ENCODE data around the gene UVSSA.
"Not testable (repeated sequence)": the region's sequence is repeated elsewhere in the genome, so short reads cannot be mapped to it uniquely, and the experiment has no call there.

Gene UVSSA

GRCh38 chr4:1316537-1317168 lies 30.4 kb upstream of the UVSSA start:
- in situ Hi-C loops (cut with HindIII; ENCODE audit: low sequenced_read_pairs), result no loop called here

DNA sequence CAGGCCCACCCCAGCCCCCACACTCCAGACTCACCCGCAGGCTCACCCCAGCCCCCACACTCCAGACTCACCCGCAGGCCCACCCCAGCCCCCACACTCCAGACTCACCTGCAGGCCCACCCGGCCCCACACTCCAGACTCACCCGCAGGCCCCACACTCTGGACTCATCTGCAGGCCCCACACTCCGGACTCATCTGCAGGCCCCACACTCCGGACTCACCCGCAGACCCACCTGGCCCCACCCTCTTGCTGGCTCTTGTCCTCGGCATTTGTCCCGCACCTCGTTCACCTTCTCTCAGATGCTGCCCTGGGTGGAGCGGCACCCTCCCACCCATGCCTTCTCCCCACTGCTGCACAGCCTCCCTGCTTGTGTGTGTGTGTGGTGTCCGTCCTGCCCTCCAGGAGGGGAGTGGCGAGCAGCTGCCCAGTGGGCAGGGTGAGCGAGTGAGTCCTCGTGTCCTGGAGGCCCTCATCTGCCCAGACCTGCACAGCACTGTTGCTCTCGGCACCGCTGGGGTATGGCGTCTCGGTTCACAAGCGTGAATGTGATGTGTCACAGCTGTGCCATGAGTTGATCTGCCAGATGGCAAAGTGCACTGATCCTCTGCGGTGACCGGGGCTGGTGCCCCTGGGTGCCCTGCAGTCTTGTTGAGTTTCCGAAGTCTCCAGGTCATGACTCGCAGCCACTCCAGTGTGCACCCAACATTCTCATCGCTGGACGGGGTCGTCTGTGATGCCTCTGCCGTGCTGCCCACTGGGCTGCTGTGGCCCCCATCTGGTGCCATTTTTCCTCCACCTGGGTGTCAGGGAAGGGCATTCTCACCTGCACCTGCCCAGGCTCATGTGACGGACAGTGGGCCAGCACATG lies 29.6 kb upstream of the UVSSA start:
- in situ Hi-C loops (cut with HindIII; ENCODE audit: low sequenced_read_pairs), result no loop called here

DNA sequence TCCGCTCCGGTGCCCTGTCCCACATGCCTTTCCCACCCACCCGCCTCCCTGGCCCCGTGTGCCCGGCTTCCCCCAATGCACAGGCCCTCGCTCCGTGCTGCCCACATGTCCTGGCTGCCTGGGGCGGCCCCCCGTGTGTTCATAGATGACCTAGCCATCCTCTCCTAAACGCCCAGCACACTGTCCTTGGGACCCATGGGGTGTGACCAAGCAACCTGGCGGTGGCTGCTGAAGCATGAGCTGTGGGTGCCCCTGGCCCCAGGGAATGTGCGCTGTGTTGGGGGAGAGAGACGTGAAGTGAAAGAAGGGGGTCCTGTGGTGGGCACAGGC lies 29.0 kb upstream of the UVSSA start:
- in situ Hi-C loops (cut with HindIII; ENCODE audit: low sequenced_read_pairs), result no loop called here

DNA sequence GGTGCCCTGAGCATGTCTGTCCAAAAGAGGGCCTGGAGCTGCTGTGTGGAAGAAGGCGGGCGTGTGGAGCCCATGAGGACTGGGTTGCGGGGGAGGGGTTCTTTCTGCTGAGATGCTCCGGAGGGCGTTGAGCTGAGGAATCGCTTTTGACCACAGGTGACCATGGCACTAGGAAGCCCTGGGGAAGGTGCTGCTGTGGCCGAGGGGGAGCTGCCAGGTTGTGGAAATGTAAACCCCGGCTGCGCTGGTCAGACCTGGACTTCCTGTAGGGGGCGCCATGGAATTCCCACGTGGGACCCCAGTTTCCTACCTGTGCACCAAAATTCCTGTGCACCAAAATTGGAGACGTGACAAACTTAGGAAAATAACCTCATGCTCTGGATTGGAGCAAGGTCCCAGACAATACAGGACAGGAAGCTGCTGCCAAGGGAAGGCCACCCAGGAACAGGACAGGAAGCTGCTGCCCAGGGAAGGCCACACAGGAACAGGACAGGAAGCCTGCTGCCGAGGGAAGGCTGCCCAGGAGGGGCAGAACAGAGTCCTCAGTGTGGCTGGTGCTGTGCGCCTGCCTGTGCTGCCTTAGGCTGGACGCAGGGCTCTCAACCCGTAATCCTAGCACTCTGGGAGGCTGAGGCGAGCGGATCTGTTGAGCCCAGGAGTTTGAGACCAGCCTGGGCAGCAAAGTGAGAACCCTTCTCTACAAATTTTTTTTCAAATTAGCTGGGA lies 28.4 kb upstream of the UVSSA start:
- in situ Hi-C loops (cut with HindIII; ENCODE audit: low sequenced_read_pairs), result no loop called here

DNA sequence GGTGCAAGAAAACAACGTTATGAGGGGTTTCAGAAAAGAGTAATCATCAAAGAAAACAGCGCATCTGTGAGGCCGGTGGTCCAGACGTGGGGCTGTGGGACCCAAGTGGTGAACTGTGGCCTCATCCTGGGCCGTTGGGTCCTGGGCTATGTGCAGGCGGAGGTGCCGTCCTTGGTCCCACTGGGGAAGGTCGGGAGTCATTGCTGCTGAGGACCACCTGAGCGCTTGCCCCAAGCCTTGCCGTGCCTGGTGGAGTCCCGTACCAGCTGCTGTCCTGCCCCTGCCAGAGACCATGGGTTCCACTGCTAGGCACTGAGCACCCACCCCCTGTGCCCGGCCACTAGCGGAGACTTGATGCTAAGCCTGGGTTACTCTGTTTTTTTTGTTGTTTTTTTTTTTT lies 25.5 kb upstream of the UVSSA start:
- in situ Hi-C loops (cut with HindIII; ENCODE audit: low sequenced_read_pairs), result no loop called here

DNA sequence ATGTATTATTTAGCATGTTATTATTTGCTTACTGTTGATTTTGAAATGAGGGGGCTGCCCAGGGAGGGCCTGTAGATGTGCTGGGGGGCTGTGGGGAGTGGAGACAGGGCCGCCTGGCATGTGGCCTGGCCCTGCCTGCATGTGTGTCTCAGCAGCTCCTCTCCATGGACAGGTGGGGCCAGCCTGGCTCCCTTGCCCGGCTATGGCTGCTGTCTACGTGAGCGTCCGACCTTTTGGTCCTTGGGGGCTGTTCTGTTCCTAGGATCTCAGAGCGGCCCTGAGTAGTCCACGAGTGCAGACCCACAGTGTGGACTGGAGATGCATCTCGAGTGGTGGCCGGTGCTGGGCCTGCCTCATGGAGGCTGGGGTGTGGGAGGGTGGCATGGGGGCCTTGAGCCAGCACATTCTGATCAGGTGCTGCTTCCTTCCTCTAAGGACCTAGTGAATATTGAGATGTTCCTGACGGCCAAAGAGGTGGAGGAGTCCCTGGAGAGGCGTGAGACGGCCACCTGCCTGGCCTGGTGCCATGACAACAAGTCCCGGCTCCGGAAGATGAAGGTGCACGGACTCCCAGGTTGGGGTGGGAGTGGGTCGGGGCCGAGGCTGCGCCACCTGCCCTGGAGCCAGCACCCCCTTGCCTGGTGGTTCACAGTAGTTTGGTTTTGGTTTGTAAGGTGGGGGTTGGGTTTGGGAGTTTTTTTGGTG lies 24.9 kb upstream of the UVSSA start:
- in situ Hi-C loops (cut with HindIII; ENCODE audit: low sequenced_read_pairs), result no loop called here

DNA sequence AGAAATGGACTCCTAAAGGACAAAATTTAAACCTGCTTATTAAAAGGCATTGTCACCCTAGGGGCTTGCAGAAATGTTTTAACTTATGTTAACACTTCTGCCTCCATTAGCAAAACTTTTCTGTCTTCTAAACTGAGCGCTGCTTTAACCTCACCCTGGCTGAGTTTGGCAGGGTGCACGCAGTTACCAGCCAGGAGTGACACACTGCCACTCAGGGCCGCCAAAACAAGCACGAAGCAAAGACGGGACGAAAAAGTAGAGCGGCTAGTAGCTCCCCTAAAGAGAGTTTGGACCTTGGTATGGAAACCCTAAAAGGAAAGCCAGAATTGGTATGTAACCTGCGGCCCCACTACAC lies 23.8 kb upstream of the UVSSA start:
- in situ Hi-C loops (cut with HindIII; ENCODE audit: low sequenced_read_pairs), result no loop called here

DNA sequence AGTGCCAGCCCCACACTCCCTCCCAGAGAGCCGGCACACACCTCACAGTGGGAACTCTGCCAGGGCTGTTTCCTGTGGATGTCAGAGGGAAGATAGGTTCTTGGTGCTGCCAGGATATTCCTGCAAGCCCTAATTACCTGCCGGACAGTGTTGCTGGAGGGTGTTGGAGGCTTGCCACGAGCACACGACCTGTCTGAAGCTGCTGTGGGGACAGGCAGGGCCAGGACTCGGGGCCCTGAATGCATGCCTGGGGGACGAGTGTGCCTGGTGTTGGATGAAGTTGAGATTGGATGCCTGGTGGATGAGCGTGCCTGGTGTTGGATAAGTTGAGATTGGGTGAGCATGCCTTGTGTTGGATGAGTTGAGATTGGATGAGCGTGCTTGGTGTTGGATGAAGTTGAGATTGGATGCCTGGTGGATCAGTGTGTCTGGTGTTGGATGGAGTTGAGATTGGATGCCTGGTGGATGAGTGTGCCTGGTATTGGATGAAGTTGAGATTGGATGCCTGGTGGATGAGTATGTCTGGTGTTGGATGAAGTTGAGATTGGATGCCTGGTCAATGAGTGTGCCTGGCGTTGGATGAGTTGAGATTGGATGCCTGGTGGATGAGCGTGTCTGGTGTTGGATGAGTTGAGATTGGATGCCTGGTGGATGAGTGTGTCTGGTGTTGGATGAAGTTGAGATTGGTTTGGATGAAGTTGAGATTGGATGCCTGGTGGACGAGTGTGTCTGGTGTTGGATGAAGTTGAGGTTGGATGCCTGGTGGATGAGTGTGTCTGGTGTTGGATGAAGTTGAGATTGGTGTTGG lies 23.2 kb upstream of the UVSSA start:
- in situ Hi-C loops (cut with HindIII; ENCODE audit: low sequenced_read_pairs), result no loop called here

DNA sequence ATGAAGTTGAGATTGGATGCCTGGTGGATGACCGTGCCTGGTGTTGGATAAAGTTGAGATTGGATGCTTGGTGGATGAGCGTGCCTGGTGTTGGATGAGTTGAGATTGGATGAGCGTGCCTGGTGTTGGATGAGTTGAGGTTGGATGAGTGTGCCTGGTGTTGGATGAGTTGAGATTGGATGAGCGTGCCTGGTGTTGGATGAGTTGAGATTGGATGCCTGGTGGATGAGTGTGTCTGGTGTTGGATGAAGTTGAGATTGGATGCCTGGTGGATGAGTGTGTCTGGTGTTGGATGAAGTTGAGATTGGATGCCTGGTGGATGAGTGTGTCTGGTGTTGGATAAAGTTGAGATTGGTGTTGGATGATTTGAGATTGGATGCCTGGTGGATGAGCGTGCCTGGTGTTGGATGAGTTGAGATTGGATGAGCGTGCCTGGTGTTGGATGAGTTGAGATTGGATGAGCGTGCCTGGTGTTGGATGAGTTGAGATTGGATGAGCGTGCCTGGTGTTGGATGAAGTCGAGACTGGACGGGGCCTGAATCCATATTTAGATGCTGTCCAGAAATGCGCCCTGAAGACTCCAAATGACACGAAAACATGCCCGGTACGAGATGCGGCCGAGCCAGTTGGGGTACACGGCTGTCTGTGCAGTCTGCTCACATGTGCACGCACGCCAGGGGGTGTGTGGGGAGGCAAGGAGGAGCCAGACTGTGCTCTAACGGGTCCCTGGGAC lies 22.4 kb upstream of the UVSSA start:
- in situ Hi-C loops (cut with HindIII; ENCODE audit: low sequenced_read_pairs), result not testable (repeated sequence)

- in situ Hi-C loops (cut with HindIII; ENCODE audit: low sequenced_read_pairs), result no loop called here
These were observed 21.9 kb upstream of the UVSSA start for GRCh38 chr4:1325176-1325480.

DNA sequence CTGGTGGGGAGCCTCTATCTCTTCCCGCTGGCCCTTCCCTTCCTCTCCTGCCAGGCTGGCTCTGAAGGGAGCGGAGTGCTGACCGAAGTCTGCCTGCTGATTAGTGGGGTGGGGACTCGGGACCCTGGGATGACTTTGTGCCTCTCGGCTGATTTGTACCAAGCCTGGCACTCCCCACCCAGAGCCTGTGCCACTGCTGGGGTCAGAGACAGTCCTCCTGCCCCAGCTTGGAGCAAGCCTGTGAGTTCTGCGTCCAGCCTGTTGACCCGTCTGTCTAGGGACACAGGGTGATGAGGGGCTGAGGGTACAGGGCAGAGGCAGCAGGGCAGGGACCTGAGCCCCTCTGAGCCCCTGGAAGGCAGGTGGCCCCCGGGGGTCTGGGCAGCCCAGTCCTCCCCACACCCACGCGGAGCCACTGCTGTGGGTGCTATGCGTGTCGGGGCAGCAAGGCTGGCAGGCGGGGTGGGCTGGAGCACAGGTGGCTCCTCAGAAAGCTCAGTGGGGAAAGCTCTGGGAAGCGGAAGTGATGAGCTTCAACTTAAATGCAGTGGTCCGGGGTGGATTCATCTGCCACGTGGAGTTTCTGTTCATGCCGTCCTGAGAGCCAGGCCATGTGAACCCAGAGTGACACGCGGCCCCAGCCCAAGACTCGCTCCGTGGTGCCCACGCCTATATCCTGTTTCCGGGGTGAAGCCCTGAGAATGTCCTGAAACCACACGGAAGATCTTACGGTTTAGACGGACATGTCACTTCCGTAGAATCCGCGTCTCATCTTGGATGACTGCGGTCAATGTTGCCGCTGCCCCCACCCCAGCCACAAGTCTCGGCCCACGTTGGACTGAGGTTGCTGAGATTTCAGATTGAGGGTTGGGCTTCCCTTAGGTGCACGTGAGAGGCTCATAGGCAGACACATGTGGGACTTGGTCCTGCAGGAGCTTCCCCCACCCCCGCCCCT lies 21.1 kb upstream of the UVSSA start:
- in situ Hi-C loops (cut with HindIII; ENCODE audit: low sequenced_read_pairs), result no loop called here

- in situ Hi-C loops (cut with HindIII; ENCODE audit: low sequenced_read_pairs), result no loop called here
These were observed 20.1 kb upstream of the UVSSA start for GRCh38 chr4:1326751-1327525.

- in situ Hi-C loops (cut with HindIII; ENCODE audit: low sequenced_read_pairs), result no loop called here
These were observed 19.3 kb upstream of the UVSSA start for GRCh38 chr4:1327526-1328266.

DNA sequence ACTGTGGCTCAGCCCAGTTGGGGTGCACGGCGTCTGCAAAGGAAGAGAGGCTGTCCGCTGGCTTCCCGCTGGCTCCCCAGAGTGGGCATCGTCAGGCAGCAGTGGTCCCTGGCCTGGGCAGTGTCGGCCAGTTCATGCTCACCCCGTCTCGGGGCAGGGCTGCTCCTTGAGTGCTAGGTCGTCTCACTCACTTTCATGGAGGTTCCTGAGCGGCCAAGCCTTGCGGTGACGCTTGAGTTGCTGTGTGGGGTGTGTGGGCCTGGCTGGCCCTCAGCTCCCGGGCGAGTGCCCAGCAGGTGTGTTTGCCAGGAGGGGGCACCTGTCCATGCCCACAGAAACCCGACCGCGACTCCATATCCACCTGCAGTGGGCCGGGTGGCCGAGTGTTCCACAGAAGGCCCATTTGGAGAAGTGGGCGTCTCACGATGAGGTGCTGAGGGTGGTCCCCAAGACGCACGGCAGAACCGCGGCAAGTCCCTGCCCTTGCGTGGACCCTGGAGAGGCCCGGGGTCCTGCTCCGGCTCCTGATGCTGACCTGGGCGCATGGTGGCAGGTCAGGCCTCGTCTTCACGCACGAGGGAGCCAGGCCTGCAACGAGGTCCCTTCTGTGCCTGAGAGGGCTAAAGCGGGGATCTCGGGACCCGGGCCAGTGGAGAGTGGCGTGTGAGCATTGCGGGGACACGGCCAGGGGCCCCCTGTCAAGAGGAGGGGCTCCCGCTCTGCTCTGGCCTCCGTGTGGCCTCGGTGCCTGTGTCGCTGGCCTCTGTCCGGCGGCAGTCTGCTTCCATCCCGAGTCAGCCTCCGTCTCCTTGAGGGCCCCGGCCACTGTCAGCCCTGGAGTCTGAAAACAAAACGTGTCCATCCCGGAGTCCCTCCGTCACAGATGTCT lies 18.5 kb upstream of the UVSSA start:
- in situ Hi-C loops (cut with HindIII; ENCODE audit: low sequenced_read_pairs), result no loop called here

- in situ Hi-C loops (cut with HindIII; ENCODE audit: low sequenced_read_pairs), result no loop called here
These were observed 17.3 kb upstream of the UVSSA start for GRCh38 chr4:1329408-1330371.
